Dermis blood vessel endothelial cell (primary cell): ENCODE results near the gene RBM24. TPM values are rescaled to one million over a fixed set of nuclear protein-coding genes. Genes with fewer than 3 reads are reported as not detected.

Experiments
- total RNA-seq: library from RNA; depleted of rRNA; stranded (reverse); fragments of >200 nt; gene quantifications from 2 replicates; pipeline ENCODE4 v1.2.3, GENCODE V29; 2014

Gene RBM24
- total RNA-seq, 1 donor from 2014 or later: 2.9 TPM

Other genes with a start within 250 kb of the RBM24 start
- not detected in 2 replicates for gene STMND1, start 179.3 kb upstream of the RBM24 start, total RNA-seq
- gene CAP2, start 112.2 kb downstream of the RBM24 start, total RNA-seq: 2.6 and 3.3 TPM in 2 replicates